HUDEP-2 (cell line): ENCODE data around the gene POLR2I.

Experiments used
- DNase-seq, 76 experiments: peaks; one replicate each; lab custom pipeline; 2025; ENCODE audit not compliant: unreplicated experiment in 76 of 76; lab: John Stamatoyannopoulos, UW

Gene POLR2I

GRCh38 chr19:36103842-36104552 lies 10.7 kb downstream of the POLR2I start:
- DNase-seq: peak in 75 of 76 experiments; percentile 71 to 97 (median 89)

- no peak for DNase-seq
Measured at GRCh38 chr19:36103040-36103626, 11.5 kb downstream of the POLR2I start.

DNA sequence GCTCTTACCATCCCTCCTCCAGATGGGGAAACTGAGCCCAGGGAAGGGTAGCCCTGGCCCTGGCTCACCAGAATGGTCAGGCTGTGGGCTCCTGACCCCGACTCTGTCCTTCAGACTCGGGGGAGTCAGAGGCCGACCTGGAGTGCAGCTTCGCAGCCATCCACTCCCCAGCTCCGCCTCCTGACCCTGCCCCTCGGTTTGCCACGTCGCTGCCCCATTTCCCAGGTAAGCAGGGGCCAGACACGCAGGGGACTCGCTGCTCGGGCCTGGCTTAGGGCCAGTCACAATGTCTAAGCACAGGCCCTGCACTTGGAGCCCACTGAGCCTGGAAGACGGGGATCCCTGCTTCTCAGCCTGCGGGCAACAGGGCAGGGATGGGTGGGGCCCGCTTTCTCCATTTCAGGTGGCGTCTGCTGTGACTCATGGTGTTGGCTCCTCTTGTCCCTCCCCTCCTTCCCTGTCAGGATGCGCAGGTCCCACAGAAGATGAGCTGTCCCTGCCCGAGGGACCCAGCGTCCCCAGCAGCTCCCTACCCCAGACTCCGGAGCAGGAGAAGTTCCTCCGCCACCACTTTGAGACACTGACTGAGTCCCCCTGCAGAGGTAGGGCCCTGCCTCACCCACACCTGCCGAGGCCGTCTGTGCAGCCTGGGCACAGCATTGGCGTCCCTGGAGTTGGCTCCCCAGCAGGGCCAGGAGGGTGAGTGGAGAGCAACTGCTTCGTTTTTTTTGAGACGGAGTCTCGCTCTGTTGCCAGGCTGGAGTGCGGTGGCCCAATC lies 12.9 kb downstream of the POLR2I start:
- DNase-seq: no peak

DNA sequence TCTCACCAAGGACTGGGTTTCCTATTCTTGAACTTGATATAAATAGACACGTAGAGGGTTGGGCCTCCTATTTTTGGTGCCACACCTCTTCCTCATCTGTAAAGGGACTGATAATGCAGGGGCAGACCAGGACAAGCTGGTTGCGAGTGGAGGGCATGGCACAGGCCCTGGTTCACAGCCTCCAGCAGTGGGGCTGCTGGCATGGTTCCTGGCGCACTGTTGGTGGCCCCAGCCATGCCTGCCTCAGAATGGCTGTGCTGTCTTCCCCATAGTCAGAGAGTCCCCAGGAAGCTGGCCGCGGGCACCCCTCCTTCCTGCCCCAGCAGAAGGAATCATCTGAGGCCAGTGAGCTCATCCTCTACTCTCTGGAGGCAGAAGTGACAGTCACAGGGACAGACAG lies 14.2 kb downstream of the POLR2I start:
- peak in 73 of 76 experiments; percentile 20 to 93 (median 79) for DNase-seq

DNA sequence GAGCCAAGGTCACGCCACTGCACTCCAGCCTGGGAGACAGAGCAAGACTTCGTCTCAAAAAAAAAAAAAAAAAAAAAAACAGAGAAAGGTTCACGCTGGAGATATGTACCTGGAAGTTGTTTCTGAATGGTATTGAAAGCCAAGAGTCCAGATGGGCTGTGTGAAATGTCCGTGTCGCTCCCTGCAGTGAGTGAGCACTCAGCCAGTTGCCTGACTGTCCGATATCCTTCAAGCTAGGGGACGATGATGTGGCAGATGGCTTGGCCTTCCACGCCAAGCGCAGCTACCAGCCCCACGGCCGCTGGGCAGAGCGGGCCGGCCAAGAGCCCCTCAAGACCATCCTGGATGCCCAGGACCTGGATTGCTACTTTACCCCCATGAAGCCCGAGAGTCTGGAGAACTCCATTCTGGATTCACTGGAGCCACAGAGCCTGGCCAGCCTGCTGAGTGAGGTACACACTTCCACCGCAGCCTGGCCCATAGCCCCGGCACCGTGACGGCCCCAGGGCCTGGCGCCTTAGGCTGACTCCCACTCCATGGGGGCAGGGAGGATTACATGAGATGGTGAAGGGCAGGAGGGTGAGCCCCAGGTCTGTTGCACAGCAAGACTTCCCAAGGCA lies 15.4 kb downstream of the POLR2I start:
- DNase-seq: no peak

GRCh38 chr19:36097036-36097435 lies 17.6 kb downstream of the POLR2I start:
- DNase-seq: no peak

- DNase-seq: peak in 7 of 76 experiments; percentile 7 to 34 (median 16)
Measured at GRCh38 chr19:36093687-36094086, 21.0 kb downstream of the POLR2I start.

GRCh38 chr19:36093146-36093662 lies 21.5 kb downstream of the POLR2I start:
- DNase-seq: no peak

GRCh38 chr19:36092566-36092965 lies 22.1 kb downstream of the POLR2I start:
- DNase-seq: no peak

- DNase-seq: peak in 3 of 76 experiments; percentile 7 to 16 (median 10)
Measured at GRCh38 chr19:36090910-36091695, 23.6 kb downstream of the POLR2I start.

- DNase-seq: no peak
Measured at GRCh38 chr19:36089847-36090246, 24.8 kb downstream of the POLR2I start.

GRCh38 chr19:36086326-36086725 lies 28.3 kb downstream of the POLR2I start:
- DNase-seq: no peak

DNA sequence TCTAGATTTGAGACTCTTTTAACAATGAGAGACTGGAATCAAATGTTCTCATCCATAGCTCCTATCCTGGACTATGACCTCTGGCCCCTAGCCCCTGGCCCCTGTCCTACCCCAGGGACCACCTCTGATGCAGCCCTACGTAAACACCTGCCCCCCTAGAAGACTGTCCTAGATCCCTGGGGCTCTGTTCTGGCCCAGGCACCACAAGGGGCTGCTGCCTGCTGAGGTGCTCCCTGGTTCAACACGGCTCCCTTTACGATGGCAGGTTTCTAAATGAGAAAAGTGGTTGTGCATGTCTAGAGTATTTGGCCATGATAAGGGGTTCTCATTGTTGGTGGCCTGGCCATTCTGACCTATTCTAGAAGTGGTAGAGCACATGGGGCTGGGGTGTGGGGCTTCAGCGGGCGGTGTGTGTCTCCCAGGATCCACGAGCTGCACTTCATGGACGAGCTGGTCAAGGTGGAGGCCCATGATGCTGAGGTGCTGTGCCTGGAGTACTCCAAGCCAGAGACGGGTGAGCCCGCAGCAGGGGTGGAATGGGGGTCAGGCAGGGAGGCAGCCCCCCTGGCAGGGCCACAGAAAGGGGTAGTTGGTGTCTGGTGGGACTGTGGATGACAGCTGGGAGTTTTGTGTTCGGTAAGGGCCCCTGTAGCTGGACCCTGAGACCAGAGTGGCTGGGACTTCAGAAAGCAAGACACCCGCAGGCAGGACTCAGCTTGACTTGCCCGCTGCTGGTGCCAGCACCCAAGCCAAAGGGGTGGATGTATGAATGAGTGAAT lies 30.3 kb downstream of the POLR2I start:
- no peak for DNase-seq

- DNase-seq: no peak
Measured at GRCh38 chr19:36082916-36083315, 31.8 kb downstream of the POLR2I start.

DNA sequence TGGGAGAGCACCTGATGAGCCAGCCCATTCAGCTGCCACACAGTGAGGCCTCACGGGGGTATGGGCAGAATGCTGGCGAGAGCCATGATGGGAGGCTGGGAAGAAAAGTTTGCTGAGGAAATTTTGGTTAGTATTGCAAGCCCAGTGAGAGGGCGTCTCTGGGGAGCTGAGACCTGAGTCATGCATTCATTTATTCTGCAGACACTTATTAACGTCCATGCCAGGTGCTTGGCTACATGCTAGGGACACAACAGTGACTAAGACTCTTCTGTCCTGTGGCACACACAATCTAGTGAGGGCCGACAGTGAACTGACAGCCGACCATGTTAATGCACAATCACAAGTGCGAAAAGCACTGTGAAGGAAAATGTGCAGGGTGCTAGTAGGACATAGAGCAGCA lies 32.8 kb downstream of the POLR2I start:
- DNase-seq: no peak

GRCh38 chr19:36081385-36081784 lies 33.3 kb downstream of the POLR2I start:
- no peak for DNase-seq

- DNase-seq: no peak
Measured at GRCh38 chr19:36079389-36079945, 35.2 kb downstream of the POLR2I start.

- no peak for DNase-seq
Measured at GRCh38 chr19:36073121-36073876, 41.4 kb downstream of the POLR2I start.
